ENCODE data around the gene IL1RAPL1.

GRCh38 chrX:28586286-28586685, 960 bp upstream of the IL1RAPL1 start:
- TF ChIP-seq CTCF (conservative IDR thresholded peaks at IDR 0.05; ENCODE audit: low read length), result no peak
- TF ChIP-seq EZH2phosphoT487 (IDR thresholded peaks at IDR 0.05; ENCODE audit: borderline replicate concordance), result no peak
